ACC112 (cell line): Measurements from ENCODE around the gene JPT2.

Source experiments
- H2AFZ ChIP-seq: fragments of 200-600 bp; sonication (generic); one replicate; pipeline ENCODE4 v1.6.0; 2017; ENCODE audit warnings: antibody characterized with exemption, low read length; ENCODE audit not compliant: unreplicated experiment
- H3K27ac ChIP-seq: fragments of 200-600 bp; sonication (generic); 2 replicates; pipeline ENCODE4 v1.5.1; 2014; ENCODE audit warnings: low read depth, mild to moderate bottlenecking, antibody characterized with exemption, low read length, moderate library complexity
- H3K27me3 ChIP-seq: fragments of 200-600 bp; sonication (generic); 2 replicates; pipeline ENCODE4 v1.6.1; 2014; ENCODE audit warnings: mild to moderate bottlenecking, antibody characterized with exemption, low read length, moderate library complexity, mixed read lengths; ENCODE audit not compliant: insufficient read depth
- H3K36me3 ChIP-seq: fragments of 200-600 bp; sonication (generic); 2 replicates; pipeline ENCODE4 v1.6.1; 2016; ENCODE audit warnings: mild to moderate bottlenecking, antibody characterized with exemption, low read length, moderate library complexity, mixed read lengths; ENCODE audit not compliant: insufficient read depth
- H3K4me1 ChIP-seq: fragments of 200-600 bp; sonication (generic); one replicate; pipeline ENCODE4 v1.6.1; 2016; ENCODE audit warnings: low read length, mixed read lengths; ENCODE audit not compliant: insufficient read depth, unreplicated experiment, control insufficient read depth
- H3K4me3 ChIP-seq: fragments of 200-600 bp; sonication (generic); 2 replicates; pipeline ENCODE4 v1.5.1; 2014; ENCODE audit warnings: mild to moderate bottlenecking, low read depth, low read length
- H3K79me2 ChIP-seq: fragments of 200-600 bp; sonication (generic); one replicate; pipeline ENCODE4 v1.6.0; 2016; ENCODE audit warnings: low read length; ENCODE audit not compliant: control insufficient read depth, unreplicated experiment, insufficient read depth

Gene JPT2, protein sequence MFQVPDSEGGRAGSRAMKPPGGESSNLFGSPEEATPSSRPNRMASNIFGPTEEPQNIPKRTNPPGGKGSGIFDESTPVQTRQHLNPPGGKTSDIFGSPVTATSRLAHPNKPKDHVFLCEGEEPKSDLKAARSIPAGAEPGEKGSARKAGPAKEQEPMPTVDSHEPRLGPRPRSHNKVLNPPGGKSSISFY

GRCh38 chr16:1677942-1678499 is at the start of gene JPT2:
Gene JPT2, plus strand, starts transcription at chr16:1678279. Its CDS starts 34 bp downstream, at chr16:1678313.
- no peak within 1 kb of the TSS for H2AFZ ChIP-seq
- peak within 1 kb of the TSS; percentile 93 for H3K4me3 ChIP-seq
- no peaks in the 10 kb centered on the region for H3K27me3 ChIP-seq
- H3K79me2 ChIP-seq: peaks cover 45% of the 10 kb centered on the region
- peaks cover 12% of the 10 kb centered on the region for H3K4me1 ChIP-seq
- peak within 1 kb of the TSS; percentile 28; the same call in 1 of the 2 replicates for H3K27ac ChIP-seq
- peaks cover 8% of the 10 kb centered on the region; the same call in 1 of the 2 replicates for H3K36me3 ChIP-seq

GRCh38 chr16:1630450-1631213 is 47.4 kb upstream of the JPT2 start:
- Histone ChIP-seq H3K27me3 (no peaks in the 10 kb centered on the region), H3K27ac (no peak overlapping the region), H3K79me2 (peaks cover 58% of the 10 kb centered on the region), H3K4me1 (no peaks in the 10 kb centered on the region), H3K36me3 (peaks cover 16% of the 10 kb centered on the region), H2AFZ (no peak overlapping the region), H3K4me3 (no peak overlapping the region)

GRCh38 chr16:1631230-1631629 is 46.8 kb upstream of the JPT2 start:
- Histone ChIP-seq H3K27me3 (no peaks in the 10 kb centered on the region), H3K27ac (no peak overlapping the region), H2AFZ (no peak overlapping the region), H3K4me1 (no peaks in the 10 kb centered on the region), H3K36me3 (peaks cover 16% of the 10 kb centered on the region), H3K79me2 (peaks cover 54% of the 10 kb centered on the region), H3K4me3 (no peak overlapping the region)

DNA sequence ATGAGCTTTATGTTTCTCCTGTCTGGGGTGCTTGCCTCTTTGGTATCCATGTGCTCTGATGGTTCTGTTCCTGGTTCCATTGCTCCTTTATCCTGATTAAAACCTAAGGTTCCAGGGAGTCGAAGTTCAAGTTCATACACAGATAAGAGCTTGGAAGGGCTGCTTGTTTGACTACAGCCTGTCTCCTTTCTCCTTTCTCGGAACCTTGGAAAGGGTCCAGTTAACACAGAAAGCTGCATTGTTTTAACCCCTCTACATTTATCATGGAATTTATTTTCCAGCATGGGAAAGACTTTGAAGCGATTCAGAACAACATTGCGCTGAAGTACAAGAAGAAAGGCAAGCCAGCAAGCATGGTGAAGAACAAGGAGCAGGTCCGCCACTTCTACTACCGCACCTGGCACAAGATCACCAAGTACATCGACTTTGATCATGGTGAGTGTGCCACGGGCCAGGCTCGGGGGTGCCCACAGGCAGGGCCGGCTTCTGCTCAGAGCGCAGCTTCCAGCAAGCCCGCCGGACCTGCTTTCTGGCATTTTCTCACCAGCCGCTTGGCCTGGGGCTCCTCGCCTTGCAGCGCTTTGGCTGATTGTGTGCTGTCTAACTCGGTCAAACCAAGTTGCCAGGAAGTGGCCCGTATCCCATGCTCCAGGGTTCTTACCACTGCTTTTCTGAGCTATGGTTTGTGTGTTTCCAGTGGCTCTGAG is 46.0 kb upstream of the JPT2 start:
- H3K27me3 ChIP-seq: no peaks in the 10 kb centered on the region
- H3K36me3 ChIP-seq: peaks cover 16% of the 10 kb centered on the region
- no peak overlapping the region for H3K4me3 ChIP-seq
- H3K27ac ChIP-seq: no peak overlapping the region
- peaks cover 48% of the 10 kb centered on the region for H3K79me2 ChIP-seq
- no peak overlapping the region for H2AFZ ChIP-seq
- no peaks in the 10 kb centered on the region for H3K4me1 ChIP-seq

DNA sequence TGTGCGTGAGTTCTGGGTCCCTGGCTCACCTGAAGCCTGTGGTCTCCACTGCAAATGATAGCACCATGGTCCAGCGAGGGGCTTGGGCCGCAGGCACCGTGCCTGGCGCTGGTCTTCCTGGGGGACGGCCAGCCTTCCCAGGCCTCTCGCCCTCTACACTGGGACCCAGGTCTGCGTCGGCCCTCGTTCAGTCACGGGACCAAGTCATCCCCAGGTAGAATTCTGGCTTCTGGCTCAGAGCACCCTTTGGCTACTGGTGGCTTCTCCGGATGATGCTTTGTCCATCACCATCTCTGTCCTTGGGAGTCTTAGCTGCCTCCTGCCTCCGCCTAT is 45.5 kb upstream of the JPT2 start:
- peaks cover 43% of the 10 kb centered on the region for H3K79me2 ChIP-seq
- no peaks in the 10 kb centered on the region for H3K27me3 ChIP-seq
- H3K4me3 ChIP-seq: no peak overlapping the region
- no peak overlapping the region for H2AFZ ChIP-seq
- no peaks in the 10 kb centered on the region for H3K4me1 ChIP-seq
- H3K36me3 ChIP-seq: peaks cover 16% of the 10 kb centered on the region
- no peak overlapping the region for H3K27ac ChIP-seq

DNA sequence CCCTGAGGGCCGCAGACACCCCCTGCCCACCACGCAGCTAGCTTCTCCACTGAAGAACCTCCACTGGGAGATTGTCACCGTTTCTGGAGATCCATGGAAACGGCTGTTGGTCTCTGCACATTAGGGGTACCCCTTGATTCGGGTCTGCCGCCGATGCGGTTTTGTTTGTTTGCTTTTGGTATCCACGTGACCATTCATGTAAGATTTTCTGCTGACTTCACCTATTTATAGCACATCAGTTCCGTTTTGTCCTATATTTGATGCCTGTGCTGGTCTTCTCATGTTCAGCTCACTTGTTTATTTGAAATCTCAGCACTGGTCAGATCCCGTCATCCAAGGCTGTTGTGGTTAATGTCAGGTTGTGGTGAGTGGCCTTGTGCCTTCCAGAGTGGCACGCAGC is 44.8 kb upstream of the JPT2 start:
- Histone ChIP-seq H3K27me3 (no peaks in the 10 kb centered on the region), H3K27ac (no peak overlapping the region), H3K4me3 (no peak overlapping the region), H3K79me2 (peaks cover 36% of the 10 kb centered on the region), H2AFZ (no peak overlapping the region), H3K4me1 (no peaks in the 10 kb centered on the region), H3K36me3 (peaks cover 16% of the 10 kb centered on the region)

DNA sequence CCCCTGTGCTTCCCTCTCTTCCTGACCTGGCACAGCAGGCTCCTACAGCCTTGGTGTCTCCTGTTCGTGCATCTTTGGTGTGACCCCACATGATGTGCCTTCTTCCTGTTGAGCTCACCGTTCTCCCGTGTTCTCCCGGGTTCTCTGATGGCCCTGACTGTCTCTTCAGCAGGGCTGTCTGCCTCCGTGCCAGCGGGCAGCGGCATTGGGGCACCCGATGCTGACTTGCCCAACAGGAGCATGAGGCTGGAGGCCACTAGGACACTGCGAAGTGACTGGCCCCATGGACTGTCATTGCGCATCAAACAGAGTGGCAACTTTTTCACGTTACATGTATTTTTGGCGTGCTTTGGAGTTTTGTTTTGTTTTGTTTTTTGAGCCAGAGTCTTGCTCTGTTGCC is 43.5 kb upstream of the JPT2 start:
- Histone ChIP-seq H3K27ac (no peak overlapping the region), H3K79me2 (peaks cover 25% of the 10 kb centered on the region), H3K27me3 (no peaks in the 10 kb centered on the region), H2AFZ (no peak overlapping the region), H3K4me3 (no peak overlapping the region), H3K36me3 (peaks cover 16% of the 10 kb centered on the region), H3K4me1 (no peaks in the 10 kb centered on the region)

- H3K4me3 ChIP-seq: no peak overlapping the region
- H3K27ac ChIP-seq: no peak overlapping the region
- H2AFZ ChIP-seq: no peak overlapping the region
- H3K79me2 ChIP-seq: peaks cover 19% of the 10 kb centered on the region
- H3K27me3 ChIP-seq: no peaks in the 10 kb centered on the region
- H3K36me3 ChIP-seq: peaks cover 17% of the 10 kb centered on the region
- H3K4me1 ChIP-seq: no peaks in the 10 kb centered on the region
Observed at GRCh38 chr16:1635070-1635469, 43.0 kb upstream of the JPT2 start.

DNA sequence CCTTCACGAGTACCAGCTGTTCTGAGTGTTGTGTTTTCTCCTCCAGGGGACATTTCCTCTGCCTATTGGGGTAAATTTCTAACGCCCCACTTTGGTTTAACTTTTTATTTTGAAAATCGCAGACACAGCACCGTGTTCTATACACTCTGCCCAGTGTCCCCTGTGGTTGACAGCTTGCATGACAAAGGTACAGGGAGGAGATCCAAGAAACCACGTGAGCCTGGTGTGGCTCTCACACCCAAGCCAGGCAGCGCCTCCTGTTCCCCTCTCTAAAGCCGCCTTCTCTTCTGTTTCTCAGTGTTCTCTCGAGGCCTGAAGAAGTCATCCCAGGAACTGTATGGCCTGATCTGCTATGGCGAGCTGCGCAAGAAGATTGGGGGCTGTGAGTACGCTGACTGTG is 40.6 kb upstream of the JPT2 start:
- Histone ChIP-seq H3K27me3 (no peaks in the 10 kb centered on the region), H3K79me2 (peaks cover 11% of the 10 kb centered on the region), H3K4me1 (no peaks in the 10 kb centered on the region), H3K4me3 (no peak overlapping the region), H2AFZ (no peak overlapping the region), H3K27ac (no peak overlapping the region), H3K36me3 (peaks cover 24% of the 10 kb centered on the region; the same call in 1 of the 2 replicates)

- Histone ChIP-seq H2AFZ (no peak overlapping the region), H3K79me2 (peaks cover 6% of the 10 kb centered on the region), H3K27me3 (no peaks in the 10 kb centered on the region), H3K4me3 (no peak overlapping the region), H3K4me1 (no peaks in the 10 kb centered on the region), H3K27ac (no peak overlapping the region), H3K36me3 (peaks cover 14% of the 10 kb centered on the region; the same call in 1 of the 2 replicates)
Observed at GRCh38 chr16:1638757-1639156, 39.3 kb upstream of the JPT2 start.
